Activated CD4-positive, alpha-beta T cell treated with anti-CD3 and anti-CD28 coated beads, Interleukin-2, amount 50 U/mL, for 4 hours (primary cell): ENCODE measurements around the gene PBX1.

Source experiments
- DNase-seq, 2 experiments: peaks; one replicate each; pipeline ENCODE4 v3.0.0-alpha.2; 2020

The PBX1 gene

GRCh38 chr1:164843743-164844500 is 284.9 kb downstream of the PBX1 start:
- no peak for DNase-seq

- DNase-seq, result no peak
Observed at GRCh38 chr1:164846731-164847691, 288.0 kb downstream of the PBX1 start.

- DNase-seq, result no peak
Observed at GRCh38 chr1:164853146-164853545, 294.2 kb downstream of the PBX1 start.

GRCh38 chr1:164855716-164856329 is 296.8 kb downstream of the PBX1 start:
- no peak for DNase-seq

GRCh38 chr1:164856381-164856780 is 297.4 kb downstream of the PBX1 start:
- no peak for DNase-seq

- DNase-seq, result no peak
Observed at GRCh38 chr1:164857439-164857838, 298.5 kb downstream of the PBX1 start.

GRCh38 chr1:164858096-164858632 is 299.2 kb downstream of the PBX1 start:
- no peak for DNase-seq

- no peak for DNase-seq
Observed at GRCh38 chr1:164861632-164862031, 302.6 kb downstream of the PBX1 start.

GRCh38 chr1:164863056-164863455 is 304.1 kb downstream of the PBX1 start:
- no peak for DNase-seq

GRCh38 chr1:164864161-164864560 is 305.2 kb downstream of the PBX1 start:
- DNase-seq, result no peak

GRCh38 chr1:164865385-164865784 is 306.4 kb downstream of the PBX1 start:
- no peak for DNase-seq

GRCh38 chr1:164867590-164867989 is 308.6 kb downstream of the PBX1 start:
- DNase-seq, result no peak

GRCh38 chr1:164868990-164869389 is 310.0 kb downstream of the PBX1 start:
- no peak for DNase-seq

GRCh38 chr1:164875518-164875917 is 316.5 kb downstream of the PBX1 start:
- no peak for DNase-seq

- no peak for DNase-seq
Observed at GRCh38 chr1:164876398-164877116, 317.6 kb downstream of the PBX1 start.

- no peak for DNase-seq
Observed at GRCh38 chr1:164880199-164880598, 321.2 kb downstream of the PBX1 start.

- DNase-seq, result no peak
Observed at GRCh38 chr1:164880644-164881043, 321.7 kb downstream of the PBX1 start.

- DNase-seq, result no peak
Observed at GRCh38 chr1:164885311-164885710, 326.3 kb downstream of the PBX1 start.

- DNase-seq, result no peak
Observed at GRCh38 chr1:164886101-164886500, 327.1 kb downstream of the PBX1 start.

GRCh38 chr1:164891615-164892014 is 332.6 kb downstream of the PBX1 start:
- no peak for DNase-seq

- no peak for DNase-seq
Observed at GRCh38 chr1:164895026-164895912, 336.3 kb downstream of the PBX1 start.
